ENCODE results near the gene KIF19. TPM values are rescaled to one million over a fixed set of nuclear protein-coding genes. Genes with fewer than 3 reads are reported as not detected.

The KIF19 gene
- 0.05 to 0.08 TPM (median 0.06 TPM) in 5 replicates for total RNA-seq (2022; extraction: Qiagen RNA extraction)

GRCh38 chr17:74325743-74326379 lies at the start of gene KIF19:
Gene KIF19, plus strand, starts transcription at chr17:74326226. Its CDS starts 124 bp downstream, at chr17:74326350.

GRCh38 chr17:74361230-74362068 lies 35.4 kb downstream of the KIF19 start, which contains the start of gene BTBD17:
Gene BTBD17, minus strand, starts transcription at chr17:74361868. Its CDS starts 49 bp downstream, at chr17:74361819.

GRCh38 chr17:74367206-74367605 lies 41.2 kb downstream of the KIF19 start, which contains the start of gene GPR142:
Gene GPR142, plus strand, starts transcription at chr17:74367506. Its CDS starts 2,035 bp downstream, at chr17:74369541.

Other genes with a start within 250 kb of the KIF19 start
- 2,564 to 3,876 TPM (median 2,613 TPM) in 5 replicates for gene RPL38, start 122.5 kb upstream of the KIF19 start, total RNA-seq (2022; extraction: Qiagen RNA extraction)
- 1.6 to 2.1 TPM (median 1.7 TPM) in 5 replicates for gene TTYH2, start 112.7 kb upstream of the KIF19 start, total RNA-seq (2022; extraction: Qiagen RNA extraction)
- not detected in 5 replicates for gene DNAI2, start 52.0 kb upstream of the KIF19 start, total RNA-seq (2022; extraction: Qiagen RNA extraction)
- not detected in 5 replicates for gene BTBD17, start 35.6 kb downstream of the KIF19 start, total RNA-seq (2022; extraction: Qiagen RNA extraction)
- not detected in 5 replicates for gene GPR142, start 41.3 kb downstream of the KIF19 start, total RNA-seq (2022; extraction: Qiagen RNA extraction)
- gene GPRC5C, start 105.9 kb downstream of the KIF19 start, total RNA-seq (2022; extraction: Qiagen RNA extraction): 42.9 to 60.3 TPM (median 53.6 TPM) in 5 replicates
- gene CD300A, start 140.4 kb downstream of the KIF19 start, total RNA-seq (2022; extraction: Qiagen RNA extraction): 0.05 TPM in 1 of 5 replicates, not detected in the others
- gene CD300LB, start 205.2 kb downstream of the KIF19 start, total RNA-seq (2022; extraction: Qiagen RNA extraction): 0.03 to 0.09 TPM (median 0.07 TPM) in 5 replicates
- 0.47 to 0.72 TPM (median 0.56 TPM) in 5 replicates for gene CD300C, start 219.9 kb downstream of the KIF19 start, total RNA-seq (2022; extraction: Qiagen RNA extraction)
- 0.17 to 0.70 TPM (median 0.35 TPM) in 5 replicates for gene CD300H, start 241.3 kb downstream of the KIF19 start, total RNA-seq (2022; extraction: Qiagen RNA extraction)

All from A549 treated with dexamethasone at 1 μM for 4 hours (cell line).